ENCODE data around the gene CMKLR1.

Gene CMKLR1

DNA sequence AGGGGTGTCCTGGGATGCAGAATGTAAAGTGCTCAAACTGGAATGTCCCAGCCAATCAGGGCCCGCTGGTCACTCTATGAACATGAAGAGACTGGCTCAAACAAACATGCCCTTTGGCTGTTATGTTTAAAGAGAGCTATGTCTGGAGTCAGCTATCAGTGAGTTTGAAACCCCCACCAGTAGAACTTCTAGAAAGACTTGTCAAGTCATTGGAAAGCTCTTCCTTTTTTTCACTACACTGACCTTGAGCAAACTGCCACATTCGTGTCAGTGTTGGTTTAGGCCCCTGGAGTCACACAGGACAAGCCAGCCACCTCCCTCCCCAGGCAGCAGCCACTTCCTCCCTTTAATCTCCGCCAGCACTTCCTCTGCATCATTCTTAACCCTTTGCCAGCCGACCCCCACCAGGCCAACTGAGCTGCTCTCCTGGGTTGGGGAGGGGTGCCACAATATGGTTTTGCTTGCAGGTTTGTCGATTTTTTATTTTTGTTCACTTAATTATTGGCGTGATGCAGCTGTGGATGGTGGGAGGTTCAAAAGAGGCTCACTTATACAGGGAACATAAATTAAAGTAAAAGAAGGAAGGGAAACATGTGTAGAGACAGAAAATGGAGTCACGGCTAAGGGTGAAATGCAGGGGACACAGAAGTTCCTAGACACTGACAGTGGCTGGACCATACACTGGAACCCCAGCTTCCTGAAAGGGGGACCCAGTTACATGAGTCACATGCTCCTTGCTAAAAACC lies 25.3 kb downstream of the CMKLR1 start:
- DNase-seq: no peak

DNA sequence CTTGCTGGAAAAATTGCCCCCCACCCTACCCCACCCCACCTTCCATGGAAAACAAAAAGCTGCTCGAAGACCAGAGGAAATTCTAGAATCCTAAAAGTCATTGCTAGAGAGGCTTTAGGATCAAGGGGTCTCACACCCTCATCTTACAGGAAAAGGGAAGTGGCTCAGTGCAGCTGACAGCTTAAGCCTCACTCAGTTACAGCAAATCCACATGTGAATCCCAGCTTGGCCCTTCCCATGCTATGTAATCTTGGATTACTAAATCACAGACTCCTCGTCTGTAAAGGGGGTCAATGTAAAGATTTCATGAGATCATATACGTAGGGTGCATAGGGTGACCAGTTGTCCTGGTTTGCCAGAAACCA lies 25.9 kb downstream of the CMKLR1 start:
- DNase-seq: no peak

DNA sequence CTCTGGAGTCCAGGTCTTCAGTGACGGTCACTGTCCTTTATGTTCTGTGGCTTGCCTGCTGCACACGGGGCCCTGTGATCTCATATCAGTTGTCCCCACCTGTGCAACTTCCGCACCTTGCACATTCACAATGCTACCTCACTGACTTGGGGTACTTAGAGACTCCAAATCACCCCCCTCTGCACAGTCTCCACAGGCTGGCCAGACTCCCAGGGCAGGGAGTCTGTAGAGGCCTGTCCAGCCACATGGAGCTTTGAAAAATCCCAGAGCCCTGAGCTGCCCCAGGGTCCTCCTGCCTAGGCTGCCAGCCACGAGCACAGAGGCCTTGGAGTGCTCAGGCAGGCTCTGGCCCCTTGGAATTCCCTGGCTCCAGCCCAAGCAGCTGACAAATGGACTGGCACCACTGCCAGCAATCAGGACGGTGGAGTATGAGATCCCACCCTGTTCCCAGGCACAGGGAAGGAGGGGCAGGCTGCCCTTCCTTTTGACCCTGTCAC lies 26.4 kb downstream of the CMKLR1 start:
- DNase-seq: no peak

DNA sequence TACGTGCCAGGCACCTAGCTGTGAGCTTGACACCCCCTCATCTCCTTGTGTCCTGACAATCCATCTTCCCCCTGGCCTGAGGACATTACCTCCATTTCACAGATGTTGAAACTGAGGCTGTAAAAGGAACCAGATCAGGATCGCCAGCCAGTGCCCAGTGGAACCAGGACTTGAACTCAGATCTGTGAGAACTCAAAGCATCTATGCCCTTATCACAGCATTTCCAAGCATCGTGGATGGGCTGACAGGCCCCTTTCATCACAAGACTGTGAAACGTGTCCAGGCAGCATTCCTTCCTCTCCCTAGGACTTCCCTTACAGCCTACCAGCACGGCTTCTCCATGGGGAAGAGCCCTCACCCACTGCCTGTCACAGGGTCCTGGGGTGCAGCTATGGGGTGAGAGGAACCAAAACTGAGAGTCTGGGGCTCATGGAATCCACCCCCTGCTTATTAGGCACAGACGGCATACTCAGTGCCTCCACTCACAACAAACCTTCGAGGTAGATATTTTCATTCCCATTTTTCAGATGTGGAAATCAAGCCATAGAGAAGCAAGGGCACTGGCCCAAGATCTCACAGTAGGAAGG lies 26.9 kb downstream of the CMKLR1 start:
- DNase-seq: no peak

DNA sequence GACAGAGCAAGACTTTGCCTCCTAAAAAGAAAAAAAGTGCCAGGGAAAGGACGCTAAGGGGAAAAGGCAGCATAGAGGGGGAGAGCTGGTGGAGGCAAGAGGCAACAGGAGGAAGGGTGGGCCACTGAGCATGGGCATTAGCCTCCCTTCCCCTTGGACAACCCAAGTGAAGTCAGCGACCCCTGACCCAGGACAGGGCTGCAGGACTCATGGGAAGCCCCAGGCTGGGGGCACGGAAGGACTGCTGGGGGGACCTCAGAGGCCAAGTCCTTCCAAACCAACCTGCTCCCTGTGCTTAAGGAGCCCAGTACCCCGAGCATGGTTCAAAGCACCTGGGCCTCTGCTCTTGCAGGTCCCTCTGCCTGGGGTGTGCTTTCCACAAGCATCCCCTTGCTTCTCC lies 27.5 kb downstream of the CMKLR1 start:
- no peak for DNase-seq

DNA sequence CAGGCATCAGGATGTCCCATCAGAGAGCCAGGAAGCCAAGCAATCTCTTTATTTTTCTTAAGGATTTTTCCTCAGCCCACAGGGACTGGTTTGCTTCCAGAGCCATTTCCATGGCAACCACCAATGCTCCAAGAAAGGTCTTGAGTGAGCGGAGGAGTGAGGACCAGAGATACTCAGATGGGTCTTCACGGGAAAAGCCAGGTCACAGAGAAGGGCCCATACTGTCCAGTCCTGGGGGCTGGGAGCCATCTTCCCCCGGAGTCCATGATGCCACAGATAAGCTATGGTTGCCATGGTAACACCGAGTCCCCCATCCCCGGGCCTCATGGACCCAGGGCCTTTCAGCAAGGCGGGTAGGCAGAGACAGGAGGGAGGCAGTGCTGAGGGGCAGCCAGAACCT lies 28.6 kb downstream of the CMKLR1 start:
- DNase-seq: no peak

DNA sequence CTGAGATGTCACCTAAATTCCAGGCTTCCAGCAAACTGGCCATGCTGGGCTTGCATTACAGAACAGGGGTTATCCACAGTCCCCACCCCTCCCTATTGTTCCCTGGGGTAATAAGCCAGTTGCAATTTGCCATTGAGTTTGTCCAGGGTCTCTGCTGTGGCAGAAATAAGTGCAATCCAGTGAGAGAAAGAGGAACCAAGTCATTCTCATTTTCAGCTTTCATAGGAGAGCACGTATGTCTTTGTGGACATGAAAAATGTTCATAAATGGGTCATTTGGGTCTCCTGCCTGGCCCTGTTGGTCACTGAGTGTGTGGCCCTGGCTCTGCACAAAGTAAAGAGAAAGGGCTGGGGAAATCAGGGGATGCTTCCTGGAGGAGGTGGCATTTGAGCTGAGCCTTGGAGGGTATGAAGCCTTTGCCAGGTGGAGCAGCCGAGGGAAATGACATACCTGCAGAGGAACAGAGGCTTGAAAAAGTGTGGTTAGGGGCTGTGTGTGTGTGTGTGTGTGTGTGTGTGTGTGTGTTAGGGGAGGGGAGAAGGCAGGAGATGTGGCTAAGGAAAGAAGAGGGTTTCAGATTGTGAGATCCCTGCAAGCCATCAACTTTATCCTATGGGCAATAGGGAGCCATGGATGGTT lies 29.3 kb downstream of the CMKLR1 start:
- no peak for DNase-seq

DNA sequence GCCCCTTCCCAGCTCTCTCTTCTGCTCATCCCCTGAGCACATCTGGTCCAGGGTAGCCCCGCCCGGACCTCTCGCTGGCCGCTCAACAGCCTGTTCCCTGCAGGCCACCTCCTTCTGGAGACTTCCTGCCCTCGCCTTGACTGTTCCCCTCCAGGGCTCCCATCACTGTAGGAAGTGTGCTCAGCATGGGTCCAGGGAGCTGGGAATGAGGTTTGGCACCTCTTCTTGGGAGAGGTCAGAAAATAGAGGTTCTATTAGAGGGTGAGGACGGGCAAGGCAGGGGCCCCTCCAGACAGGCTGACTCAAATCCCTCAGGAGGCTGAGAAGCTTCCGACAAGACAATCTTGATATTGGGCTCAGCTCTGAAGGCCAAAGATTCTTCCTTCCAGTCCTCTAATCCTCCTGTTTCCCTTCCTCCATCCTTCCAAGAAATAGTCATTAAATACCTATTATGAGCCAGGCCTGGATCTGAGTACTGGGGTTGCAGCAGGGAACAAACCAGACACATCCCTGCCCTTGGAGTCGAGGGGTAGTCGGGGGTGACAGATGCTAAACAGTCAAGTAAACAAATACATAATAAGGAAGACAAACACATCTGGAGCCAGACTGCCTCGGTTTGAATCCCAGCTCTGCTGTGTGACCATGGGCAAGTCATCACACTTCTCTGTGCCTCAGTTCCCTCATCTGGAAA lies 30.6 kb downstream of the CMKLR1 start:
- DNase-seq: peak; percentile 4

DNA sequence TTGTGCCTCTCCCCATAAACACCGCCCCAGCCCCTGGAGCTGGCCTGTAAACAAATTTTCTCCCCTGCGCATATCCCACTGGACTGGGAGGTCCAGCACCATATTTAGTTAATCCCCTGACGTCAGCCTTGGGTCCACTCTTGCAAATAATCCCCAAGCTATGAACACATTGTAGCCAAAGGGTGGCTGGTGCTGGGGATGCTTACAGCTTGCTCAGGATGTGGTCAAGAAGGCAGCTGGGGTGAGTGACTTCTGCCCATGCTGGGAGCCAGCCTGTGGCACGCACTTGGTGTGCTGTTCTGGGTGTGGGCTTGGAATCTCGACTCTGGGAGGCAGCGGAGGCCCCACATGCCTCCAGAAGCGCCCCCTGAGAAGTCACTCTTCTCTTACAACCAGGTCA lies 32.1 kb downstream of the CMKLR1 start:
- DNase-seq: no peak

DNA sequence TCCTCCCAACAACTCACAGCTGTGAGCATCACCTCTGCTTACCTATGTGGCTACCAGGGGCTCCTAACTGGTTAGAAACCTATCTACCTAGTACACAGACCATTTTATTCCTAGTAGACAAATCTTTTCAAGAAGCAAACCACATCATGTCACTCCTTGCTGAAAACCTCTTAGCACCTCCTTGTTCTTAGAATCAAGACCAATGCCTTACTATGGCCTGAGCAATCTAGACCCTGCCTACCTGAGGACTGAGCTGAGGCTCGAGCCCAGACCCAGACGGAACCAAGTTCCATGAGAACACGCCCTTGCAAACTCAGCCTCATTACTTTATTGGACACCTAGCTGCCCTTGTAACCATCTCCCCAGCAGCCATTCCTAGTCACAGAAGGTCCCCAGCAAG lies 32.6 kb downstream of the CMKLR1 start:
- no peak for DNase-seq

DNA sequence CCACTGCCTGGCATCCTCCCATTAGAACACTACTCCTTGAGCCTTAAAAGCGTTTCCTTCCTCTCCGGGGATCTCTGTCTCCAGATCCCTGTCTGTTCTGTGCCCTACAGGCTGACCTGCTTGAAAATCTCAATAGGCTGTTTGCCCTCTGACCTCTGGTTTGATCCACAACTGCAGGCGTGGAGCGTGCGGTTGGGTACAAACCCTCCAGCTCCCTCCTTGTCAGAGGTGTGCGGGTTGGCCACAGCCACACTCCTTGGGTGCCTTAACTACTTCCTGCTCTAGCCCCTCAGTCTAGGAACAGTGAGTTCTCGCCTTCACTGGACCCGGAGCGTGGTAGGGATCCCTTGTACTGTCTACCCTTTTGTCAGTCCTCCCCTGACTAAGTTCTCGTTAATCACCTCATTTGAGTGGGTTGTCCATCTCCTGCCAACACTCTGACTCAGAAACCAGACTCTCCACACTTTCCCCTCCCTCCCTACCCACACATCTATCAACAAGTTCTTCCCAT lies 33.1 kb downstream of the CMKLR1 start:
- DNase-seq: no peak

DNA sequence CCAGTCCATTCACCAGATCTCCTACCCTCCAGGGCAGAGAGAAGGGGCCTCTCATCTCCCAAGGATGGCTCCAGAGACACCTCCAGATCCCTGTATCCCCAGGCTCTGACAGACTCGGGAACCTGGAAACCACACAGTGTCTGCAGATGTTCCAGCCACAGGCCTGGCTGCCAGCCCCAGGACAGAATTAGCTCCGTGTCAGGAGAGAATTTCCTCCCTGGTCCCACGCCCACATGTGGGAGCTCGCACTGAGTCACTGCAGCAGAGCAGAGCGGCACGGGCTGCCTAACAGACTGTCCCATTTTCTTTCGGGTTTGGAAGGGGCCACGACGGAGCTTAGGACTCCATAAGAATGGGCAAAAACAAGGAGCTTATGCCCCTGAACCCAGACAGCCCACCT lies 33.6 kb downstream of the CMKLR1 start:
- no peak for DNase-seq

DNA sequence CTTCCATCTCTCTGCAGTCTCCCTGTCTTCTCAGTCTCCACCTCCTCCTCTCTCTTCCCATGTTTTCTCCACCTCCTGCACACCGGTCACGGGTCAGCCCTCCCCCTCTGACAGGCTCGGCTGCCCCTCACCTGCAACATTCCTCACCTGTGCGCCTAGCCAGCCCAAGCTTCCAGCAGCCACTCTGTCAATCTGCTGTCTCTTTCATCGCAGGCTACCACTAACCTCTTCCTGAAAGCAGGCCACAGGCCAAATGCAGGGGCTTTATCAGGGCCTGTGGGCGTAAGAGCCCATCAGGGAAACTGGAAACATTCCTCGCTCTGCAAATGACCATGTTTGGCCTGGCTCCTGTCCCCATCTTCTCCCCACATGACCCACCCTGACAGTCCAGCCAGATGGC lies 34.5 kb downstream of the CMKLR1 start:
- no peak for DNase-seq

DNA sequence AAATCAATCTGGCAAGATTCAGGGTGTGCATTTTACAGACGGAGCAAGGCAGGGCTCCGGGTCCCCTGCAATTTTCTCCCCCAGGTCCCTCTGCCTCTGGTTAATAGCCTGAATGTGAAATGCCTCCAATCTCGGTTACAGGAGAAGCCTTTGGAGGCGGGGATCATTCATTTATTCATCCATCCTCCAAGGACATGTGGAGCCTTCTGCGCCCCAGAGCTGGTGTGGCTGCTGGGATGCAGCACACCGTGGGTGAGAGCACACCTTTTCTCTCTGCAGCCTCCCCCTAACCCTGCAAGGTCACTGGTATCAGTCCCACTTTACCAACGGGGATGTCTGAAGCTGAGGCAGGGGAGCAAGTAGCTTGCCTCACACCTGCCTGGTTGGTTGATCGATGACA lies 35.4 kb downstream of the CMKLR1 start:
- no peak for DNase-seq

DNA sequence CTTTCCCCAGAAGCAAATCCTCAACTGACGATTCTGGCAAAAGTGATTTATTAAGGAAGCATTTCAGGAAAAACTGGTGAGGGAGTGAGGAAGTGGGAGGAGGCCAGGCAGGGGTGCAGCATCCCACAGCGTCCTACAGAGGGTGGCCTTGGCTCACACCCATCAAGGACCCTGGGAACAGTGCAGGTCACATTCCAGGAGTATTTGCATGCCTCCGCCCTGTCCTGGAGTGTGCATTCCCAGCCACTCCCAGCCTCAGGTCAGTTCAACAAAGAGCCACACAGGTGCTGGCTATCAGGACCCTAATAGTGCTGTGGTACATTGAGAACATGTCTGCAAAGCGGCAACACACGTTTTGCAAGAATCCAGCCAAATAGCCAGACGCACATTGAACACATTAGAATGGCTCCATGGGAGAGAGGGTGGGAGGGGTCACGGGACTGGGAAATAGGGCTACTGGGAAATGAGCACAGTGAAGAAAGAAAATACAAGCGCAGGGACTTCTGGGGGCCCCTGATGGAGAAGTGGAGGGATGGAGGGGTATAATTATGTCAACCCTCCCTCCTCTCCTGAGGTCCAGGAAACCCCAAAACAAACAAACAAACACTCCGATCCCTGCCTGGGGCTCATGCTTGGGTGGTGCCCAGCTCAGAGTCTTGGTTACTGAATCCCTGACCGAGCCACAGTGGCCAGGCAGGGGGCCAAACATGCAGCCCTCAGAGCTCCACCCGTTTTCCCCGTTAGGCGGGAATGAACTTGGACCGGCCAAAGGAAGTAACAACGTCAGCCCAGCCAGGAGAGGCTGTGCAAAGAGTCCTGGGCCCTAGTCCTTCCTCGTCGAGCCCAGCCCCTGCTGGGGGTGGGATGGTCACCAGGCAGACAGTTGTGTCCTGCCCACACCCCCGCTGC lies 36.5 kb downstream of the CMKLR1 start:
- peak; percentile 33 for DNase-seq

DNA sequence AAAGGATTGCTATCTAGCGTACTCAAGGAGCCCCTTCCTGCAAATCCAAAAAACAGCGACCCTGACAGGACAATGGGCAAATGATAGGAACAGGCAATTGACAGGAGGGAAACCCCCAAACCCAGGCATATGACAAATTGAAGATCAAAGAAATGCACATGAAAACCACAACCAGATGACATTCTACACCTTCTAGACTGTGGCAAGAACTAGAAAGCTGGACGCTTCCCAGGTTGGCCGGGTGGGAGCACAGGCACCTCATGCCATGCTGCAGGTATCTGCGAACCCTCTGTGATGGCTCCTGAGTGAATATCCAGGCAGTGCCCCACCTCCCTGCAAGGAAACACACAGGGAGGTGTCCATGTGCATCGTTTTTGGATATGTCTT lies 37.1 kb downstream of the CMKLR1 start:
- no peak for DNase-seq

DNA sequence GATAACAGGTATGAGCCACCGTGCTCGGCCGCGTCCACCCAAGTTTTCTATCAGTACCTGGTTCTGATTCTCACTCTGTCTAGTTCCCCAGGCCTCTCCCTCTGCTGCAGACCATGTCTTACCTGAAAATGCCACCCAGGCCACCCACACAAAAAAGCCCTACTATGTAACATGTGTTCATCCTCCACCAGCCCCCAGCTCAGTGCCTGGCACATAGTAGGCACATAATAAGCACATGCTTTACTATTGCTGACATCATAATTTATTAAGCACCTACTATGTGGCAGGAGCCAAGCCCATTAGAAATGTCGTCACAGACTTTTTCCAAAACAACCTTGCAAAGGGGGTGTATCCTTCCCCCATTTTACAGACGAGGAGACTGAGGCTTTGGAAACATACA lies 37.8 kb downstream of the CMKLR1 start:
- DNase-seq: no peak

DNA sequence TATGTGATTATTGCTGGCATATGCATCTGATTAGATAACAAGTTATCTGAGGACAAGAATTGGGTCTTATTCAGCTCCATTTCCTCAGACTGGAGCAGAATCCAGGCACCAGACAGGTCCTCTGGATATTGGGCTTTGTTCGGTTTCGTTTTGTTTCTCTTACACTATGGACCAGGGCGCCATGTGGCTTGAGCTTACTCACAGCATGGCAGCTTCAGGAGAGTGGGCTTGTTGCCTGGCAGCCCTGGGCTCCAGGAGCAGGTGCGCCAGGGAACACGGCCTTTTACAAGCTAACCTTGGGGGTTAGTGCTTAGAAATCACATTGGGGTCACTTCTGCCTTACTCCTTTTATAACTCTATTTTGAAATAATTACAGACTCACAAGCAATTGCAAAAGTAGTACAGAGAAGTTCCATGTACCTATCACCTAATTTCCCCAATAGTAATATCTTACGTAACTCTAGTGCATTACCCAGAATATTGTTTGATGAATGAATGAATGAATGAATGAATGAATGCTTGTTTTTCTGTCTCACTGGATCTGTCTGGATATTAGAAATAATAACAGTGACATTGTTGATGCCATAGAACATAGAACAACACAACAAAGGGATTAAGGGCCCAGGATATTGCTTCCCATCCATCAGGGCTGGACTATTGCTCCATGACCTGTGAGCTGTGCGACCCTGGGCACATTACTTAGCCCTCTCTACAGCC lies 39.0 kb downstream of the CMKLR1 start:
- DNase-seq: no peak

DNA sequence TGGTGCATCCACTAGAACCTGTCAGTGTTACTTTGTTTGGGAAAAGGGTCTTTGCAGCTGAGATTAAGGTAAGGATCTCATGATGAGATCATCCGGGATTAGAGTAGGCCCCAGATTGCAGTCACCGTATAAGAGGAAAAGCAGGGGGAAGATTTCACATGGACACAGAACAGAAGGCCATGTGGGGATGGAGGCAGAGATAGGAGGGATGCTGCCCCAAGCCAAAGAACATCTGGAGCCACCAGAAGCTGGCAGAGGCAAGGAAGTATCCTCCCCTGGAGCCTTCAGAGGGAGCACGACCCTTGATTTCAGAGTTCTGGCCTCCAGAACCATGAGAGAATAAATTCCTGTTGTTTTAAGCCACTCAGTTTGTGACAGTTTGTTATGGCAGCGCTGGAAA lies 39.6 kb downstream of the CMKLR1 start:
- no peak for DNase-seq

DNA sequence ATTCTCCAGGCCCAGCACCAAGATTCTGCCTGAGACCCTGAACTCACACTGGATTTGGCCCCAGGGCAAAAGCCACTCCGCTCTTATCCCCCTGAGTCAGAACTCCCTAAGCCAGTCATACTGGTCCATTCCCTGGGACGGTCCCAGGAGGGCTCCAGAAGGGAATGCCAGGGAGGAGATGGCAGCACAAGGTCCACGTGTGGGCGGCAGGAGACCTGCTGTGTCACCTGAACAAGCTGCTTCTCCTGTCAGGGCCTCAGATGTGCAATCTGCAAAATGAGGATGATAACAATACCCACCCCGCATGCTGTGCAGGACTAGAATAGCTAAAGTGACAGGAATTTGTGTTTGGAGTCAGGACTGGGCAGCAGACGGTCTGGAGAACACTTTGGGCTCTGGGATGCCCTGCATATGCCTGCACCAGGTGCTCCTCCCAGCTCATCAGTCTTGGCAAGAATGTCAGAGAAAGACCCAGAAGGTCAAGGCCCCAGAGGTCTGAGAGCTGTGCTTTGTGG lies 40.3 kb downstream of the CMKLR1 start:
- DNase-seq: no peak

DNA sequence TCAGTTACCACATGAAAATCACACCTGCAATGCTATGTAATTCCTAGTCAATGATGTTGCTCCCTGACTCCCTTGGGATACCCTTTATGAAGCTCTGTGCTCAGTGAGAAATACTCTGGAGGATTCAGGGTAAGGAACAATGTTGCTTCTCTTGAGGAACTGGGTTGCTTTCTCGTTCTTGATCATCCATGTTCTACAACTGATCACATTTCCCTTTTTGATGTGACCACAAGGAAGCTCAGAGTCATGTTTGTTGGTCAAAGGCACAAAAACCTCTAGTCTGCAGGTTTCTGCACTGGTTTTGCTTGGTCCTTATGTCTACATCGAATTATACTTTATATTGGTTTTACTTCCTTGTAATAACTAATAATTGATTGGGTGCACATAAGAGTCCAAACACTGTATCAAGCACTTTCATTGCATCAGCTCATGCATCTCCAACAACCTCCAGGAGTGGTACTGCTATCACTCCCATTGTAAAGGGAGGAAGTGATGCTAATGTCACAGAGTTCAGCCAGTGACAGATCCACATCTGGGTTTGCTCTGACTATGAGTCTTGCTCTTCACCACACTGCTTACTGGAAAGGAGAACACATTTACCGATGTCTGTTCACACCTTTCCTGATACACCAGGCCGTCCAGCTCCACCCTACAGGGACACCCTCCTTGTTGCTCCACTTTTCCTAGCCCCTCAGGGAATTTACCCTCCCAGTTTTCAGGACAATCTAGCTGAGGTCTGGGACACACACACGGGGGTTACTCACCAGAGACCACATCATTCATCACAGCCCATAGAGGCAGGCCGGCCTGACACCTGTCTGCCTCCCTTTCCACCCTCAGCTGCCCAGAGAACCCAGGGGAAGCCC lies 41.0 kb downstream of the CMKLR1 start:
- no peak for DNase-seq
